Measurements from ENCODE around the gene JKAMP.

JKAMP gene

GRCh38 chr14:59483363-59483762 is 954 bp upstream of the JKAMP start:
- H3K27ac ChIP-seq (ENCODE audit: low read depth, low read length) = peak overlapping the region; percentile 91
- peaks cover 10% of the 10 kb centered on the region for H3K4me1 ChIP-seq (ENCODE audit: control insufficient read depth, insufficient read depth, low read length)
- H3K4me3 ChIP-seq (ENCODE audit: low read length) = peak overlapping the region; percentile 82
- peak overlapping the region; percentile 28 for H3K9ac ChIP-seq (ENCODE audit: low read length)
- peaks cover 4% of the 10 kb centered on the region for H3K36me3 ChIP-seq (ENCODE audit: control insufficient read depth, insufficient read depth, low read length)
- H3K27me3 ChIP-seq (ENCODE audit: control insufficient read depth, insufficient read depth, low read length) = no peaks in the 10 kb centered on the region

GRCh38 chr14:59484639-59485175 is 390 bp downstream of the JKAMP start:
- H3K4me1 ChIP-seq (ENCODE audit: control insufficient read depth, insufficient read depth, low read length) = peaks cover 10% of the 10 kb centered on the region
- H3K27ac ChIP-seq (ENCODE audit: low read depth, low read length) = peak overlapping the region; percentile 91
- peak overlapping the region; percentile 52 for H3K9ac ChIP-seq (ENCODE audit: low read length)
- peak overlapping the region; percentile 82 for H3K4me3 ChIP-seq (ENCODE audit: low read length)
- H3K27me3 ChIP-seq (ENCODE audit: control insufficient read depth, insufficient read depth, low read length) = no peaks in the 10 kb centered on the region
- peaks cover 11% of the 10 kb centered on the region for H3K36me3 ChIP-seq (ENCODE audit: control insufficient read depth, insufficient read depth, low read length)

- H3K36me3 ChIP-seq (ENCODE audit: control insufficient read depth, insufficient read depth, low read length) = peaks cover 25% of the 10 kb centered on the region
- H3K9ac ChIP-seq (ENCODE audit: low read length) = no peak overlapping the region
- no peaks in the 10 kb centered on the region for H3K4me1 ChIP-seq (ENCODE audit: control insufficient read depth, insufficient read depth, low read length)
- no peak overlapping the region for H3K27ac ChIP-seq (ENCODE audit: low read depth, low read length)
- H3K4me3 ChIP-seq (ENCODE audit: low read length) = no peak overlapping the region
- no peaks in the 10 kb centered on the region for H3K27me3 ChIP-seq (ENCODE audit: control insufficient read depth, insufficient read depth, low read length)
Observed at GRCh38 chr14:59490756-59491155, 6.4 kb downstream of the JKAMP start.

- Histone ChIP-seq H3K9ac (ENCODE audit: low read length) (no peak overlapping the region), H3K36me3 (ENCODE audit: control insufficient read depth, insufficient read depth, low read length) (peaks cover 25% of the 10 kb centered on the region), H3K4me1 (ENCODE audit: control insufficient read depth, insufficient read depth, low read length) (no peaks in the 10 kb centered on the region), H3K27ac (ENCODE audit: low read depth, low read length) (no peak overlapping the region), H3K27me3 (ENCODE audit: control insufficient read depth, insufficient read depth, low read length) (no peaks in the 10 kb centered on the region), H3K4me3 (ENCODE audit: low read length) (no peak overlapping the region)
Observed at GRCh38 chr14:59492384-59492783, 8.1 kb downstream of the JKAMP start.

GRCh38 chr14:59500732-59501131 is 16.4 kb downstream of the JKAMP start:
- H3K36me3 ChIP-seq (ENCODE audit: control insufficient read depth, insufficient read depth, low read length) = no peaks in the 10 kb centered on the region
- no peaks in the 10 kb centered on the region for H3K27me3 ChIP-seq (ENCODE audit: control insufficient read depth, insufficient read depth, low read length)
- H3K27ac ChIP-seq (ENCODE audit: low read depth, low read length) = no peak overlapping the region
- no peak overlapping the region for H3K4me3 ChIP-seq (ENCODE audit: low read length)
- H3K4me1 ChIP-seq (ENCODE audit: control insufficient read depth, insufficient read depth, low read length) = no peaks in the 10 kb centered on the region
- H3K9ac ChIP-seq (ENCODE audit: low read length) = no peak overlapping the region

- Histone ChIP-seq H3K27ac (ENCODE audit: low read depth, low read length) (no peak overlapping the region), H3K36me3 (ENCODE audit: control insufficient read depth, insufficient read depth, low read length) (no peaks in the 10 kb centered on the region), H3K27me3 (ENCODE audit: control insufficient read depth, insufficient read depth, low read length) (no peaks in the 10 kb centered on the region), H3K4me3 (ENCODE audit: low read length) (no peak overlapping the region), H3K9ac (ENCODE audit: low read length) (no peak overlapping the region), H3K4me1 (ENCODE audit: control insufficient read depth, insufficient read depth, low read length) (no peaks in the 10 kb centered on the region)
Observed at GRCh38 chr14:59503256-59503655, 18.9 kb downstream of the JKAMP start.

GRCh38 chr14:59507063-59507751 is 22.9 kb downstream of the JKAMP start:
- Histone ChIP-seq H3K27ac (ENCODE audit: low read depth, low read length) (no peak overlapping the region), H3K4me1 (ENCODE audit: control insufficient read depth, insufficient read depth, low read length) (no peaks in the 10 kb centered on the region), H3K4me3 (ENCODE audit: low read length) (no peak overlapping the region), H3K9ac (ENCODE audit: low read length) (no peak overlapping the region), H3K27me3 (ENCODE audit: control insufficient read depth, insufficient read depth, low read length) (no peaks in the 10 kb centered on the region), H3K36me3 (ENCODE audit: control insufficient read depth, insufficient read depth, low read length) (no peaks in the 10 kb centered on the region)

- no peaks in the 10 kb centered on the region for H3K27me3 ChIP-seq (ENCODE audit: control insufficient read depth, insufficient read depth, low read length)
Observed at GRCh38 chr14:59507752-59508103, 23.4 kb downstream of the JKAMP start.

GRCh38 chr14:59509101-59509500 is 24.8 kb downstream of the JKAMP start:
- Histone ChIP-seq H3K36me3 (ENCODE audit: control insufficient read depth, insufficient read depth, low read length) (no peaks in the 10 kb centered on the region), H3K4me1 (ENCODE audit: control insufficient read depth, insufficient read depth, low read length) (no peaks in the 10 kb centered on the region), H3K27me3 (ENCODE audit: control insufficient read depth, insufficient read depth, low read length) (no peaks in the 10 kb centered on the region), H3K9ac (ENCODE audit: low read length) (no peak overlapping the region), H3K27ac (ENCODE audit: low read depth, low read length) (no peak overlapping the region), H3K4me3 (ENCODE audit: low read length) (no peak overlapping the region)

More at GRCh38 chr14:59507752-59508103, 23.4 kb downstream of the JKAMP start:
- no peaks in the 10 kb centered on the region for H3K36me3 ChIP-seq (ENCODE audit: control insufficient read depth, insufficient read depth, low read length)
- H3K4me1 ChIP-seq (ENCODE audit: control insufficient read depth, insufficient read depth, low read length) = no peaks in the 10 kb centered on the region
- H3K9ac ChIP-seq (ENCODE audit: low read length) = no peak overlapping the region
- H3K4me3 ChIP-seq (ENCODE audit: low read length) = no peak overlapping the region
- H3K27ac ChIP-seq (ENCODE audit: low read depth, low read length) = no peak overlapping the region

- Histone ChIP-seq H3K36me3 (ENCODE audit: control insufficient read depth, insufficient read depth, low read length) (no peaks in the 10 kb centered on the region), H3K9ac (ENCODE audit: low read length) (no peak overlapping the region), H3K27ac (ENCODE audit: low read depth, low read length) (no peak overlapping the region), H3K27me3 (ENCODE audit: control insufficient read depth, insufficient read depth, low read length) (no peaks in the 10 kb centered on the region), H3K4me1 (ENCODE audit: control insufficient read depth, insufficient read depth, low read length) (no peaks in the 10 kb centered on the region), H3K4me3 (ENCODE audit: low read length) (no peak overlapping the region)
Observed at GRCh38 chr14:59510001-59510400, 25.7 kb downstream of the JKAMP start.

- H3K36me3 ChIP-seq (ENCODE audit: control insufficient read depth, insufficient read depth, low read length) = no peaks in the 10 kb centered on the region
- H3K27ac ChIP-seq (ENCODE audit: low read depth, low read length) = no peak overlapping the region
- H3K27me3 ChIP-seq (ENCODE audit: control insufficient read depth, insufficient read depth, low read length) = no peaks in the 10 kb centered on the region
- no peak overlapping the region for H3K4me3 ChIP-seq (ENCODE audit: low read length)
- no peaks in the 10 kb centered on the region for H3K4me1 ChIP-seq (ENCODE audit: control insufficient read depth, insufficient read depth, low read length)
- no peak overlapping the region for H3K9ac ChIP-seq (ENCODE audit: low read length)
Observed at GRCh38 chr14:59510966-59511365, 26.6 kb downstream of the JKAMP start.

- no peaks in the 10 kb centered on the region for H3K36me3 ChIP-seq (ENCODE audit: control insufficient read depth, insufficient read depth, low read length)
- no peak overlapping the region for H3K9ac ChIP-seq (ENCODE audit: low read length)
- H3K27ac ChIP-seq (ENCODE audit: low read depth, low read length) = no peak overlapping the region
- H3K4me3 ChIP-seq (ENCODE audit: low read length) = no peak overlapping the region
- no peaks in the 10 kb centered on the region for H3K4me1 ChIP-seq (ENCODE audit: control insufficient read depth, insufficient read depth, low read length)
- no peaks in the 10 kb centered on the region for H3K27me3 ChIP-seq (ENCODE audit: control insufficient read depth, insufficient read depth, low read length)
Observed at GRCh38 chr14:59511916-59512575, 27.7 kb downstream of the JKAMP start.

GRCh38 chr14:59520224-59520623 is 35.9 kb downstream of the JKAMP start:
- H3K4me3 ChIP-seq (ENCODE audit: low read length) = no peak overlapping the region
- no peak overlapping the region for H3K27ac ChIP-seq (ENCODE audit: low read depth, low read length)
- no peaks in the 10 kb centered on the region for H3K4me1 ChIP-seq (ENCODE audit: control insufficient read depth, insufficient read depth, low read length)
- H3K27me3 ChIP-seq (ENCODE audit: control insufficient read depth, insufficient read depth, low read length) = no peaks in the 10 kb centered on the region
- H3K9ac ChIP-seq (ENCODE audit: low read length) = no peak overlapping the region
- H3K36me3 ChIP-seq (ENCODE audit: control insufficient read depth, insufficient read depth, low read length) = no peaks in the 10 kb centered on the region
